Ishikawa (cell line): ENCODE measurements around the gene GLIS1.

ENCODE experiments used
- CEBPB ChIP-seq: IDR thresholded peaks from 2 replicates; pipeline ENCODE4 v1.6.1; 2012
- CREB1 ChIP-seq: IDR thresholded peaks from 2 replicates; pipeline ENCODE4 v1.6.1; 2012; ENCODE audit warnings: low read depth
- EGR1 ChIP-seq: IDR thresholded peaks from 2 replicates; pipeline ENCODE4 v1.6.1; 2012
- EP300 ChIP-seq: IDR thresholded peaks from 2 replicates; pipeline ENCODE4 v1.6.1; 2012; ENCODE audit warnings: borderline replicate concordance
- FOXM1 ChIP-seq: IDR thresholded peaks from 2 replicates; pipeline ENCODE4 v1.6.1; 2012; ENCODE audit warnings: low read depth, borderline replicate concordance
- NFIC ChIP-seq: IDR thresholded peaks from 2 replicates; pipeline ENCODE4 v1.6.1; 2012
- RAD21 ChIP-seq: IDR thresholded peaks from 2 replicates; pipeline ENCODE4 v1.6.1; 2012; ENCODE audit warnings: low read depth
- REST ChIP-seq: IDR thresholded peaks from 2 replicates; pipeline ENCODE4 v1.6.1; 2012; ENCODE audit warnings: low read depth, mild to moderate bottlenecking
- TAF1 ChIP-seq: IDR thresholded peaks from 2 replicates; pipeline ENCODE4 v1.6.1; 2012; ENCODE audit warnings: low read depth, mild to moderate bottlenecking
- TCF12 ChIP-seq: IDR thresholded peaks from 2 replicates; pipeline ENCODE4 v1.6.1; 2012; ENCODE audit warnings: low read depth
- TEAD4 ChIP-seq: IDR thresholded peaks from 2 replicates; pipeline ENCODE4 v1.6.1; 2012
- USF1 ChIP-seq: IDR thresholded peaks from 2 replicates; pipeline ENCODE4 v1.6.1; 2012
- YY1 ChIP-seq: IDR thresholded peaks from 2 replicates; pipeline ENCODE4 v1.6.1; 2012; ENCODE audit warnings: low read depth
- ZBTB7A ChIP-seq: IDR thresholded peaks from 2 replicates; pipeline ENCODE4 v1.6.1; 2012; ENCODE audit warnings: low read depth
- TF ChIP-seq, protein P1 (sequence below): IDR thresholded peaks from 2 replicates; pipeline ENCODE4 v1.6.1; 2012

Gene GLIS1

DNA sequence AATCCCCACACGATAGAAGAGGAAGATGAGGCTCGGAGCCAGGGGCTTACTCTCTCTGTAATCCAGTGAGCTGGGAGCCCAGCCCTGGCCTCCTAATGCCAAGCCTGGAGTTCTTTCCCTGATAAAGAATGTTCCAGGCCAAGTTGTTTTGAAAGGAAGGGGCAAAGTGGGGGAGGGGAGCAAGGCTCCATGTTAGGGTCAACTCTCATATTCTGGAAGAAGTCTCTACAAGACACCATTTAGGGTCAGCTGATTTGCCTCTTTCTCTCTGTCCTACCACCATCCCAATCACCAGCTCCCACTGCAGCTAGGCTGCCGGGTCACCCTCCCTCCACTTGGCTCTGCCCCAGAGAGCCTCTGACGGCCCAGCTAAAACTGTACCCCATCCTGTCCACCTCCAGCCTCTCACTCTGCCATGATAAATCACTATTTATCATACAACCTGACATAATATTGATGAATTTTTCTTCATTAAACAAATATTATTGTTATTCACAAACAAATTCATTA is 95.0 kb downstream of the GLIS1 start:
- TF ChIP-seq REST (no peak), TCF12 (no peak), NFIC (no peak), EP300 (no peak), CEBPB (no peak), YY1 (no peak), FOXM1 (no peak), USF1 (no peak), CREB1 (no peak), ZBTB7A (no peak), EGR1 (no peak), RAD21 (no peak), TAF1 (no peak), TEAD4 (no peak)
- TF ChIP-seq, protein P1, sequence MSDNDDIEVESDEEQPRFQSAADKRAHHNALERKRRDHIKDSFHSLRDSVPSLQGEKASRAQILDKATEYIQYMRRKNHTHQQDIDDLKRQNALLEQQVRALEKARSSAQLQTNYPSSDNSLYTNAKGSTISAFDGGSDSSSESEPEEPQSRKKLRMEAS = no peak

GRCh38 chr1:53643041-53643880 is 95.7 kb downstream of the GLIS1 start:
- TF ChIP-seq REST (no peak), TCF12 (no peak), NFIC (no peak), CREB1 (no peak), FOXM1 (no peak), TAF1 (no peak), EP300 (no peak), CEBPB (no peak), USF1 (no peak), EGR1 (no peak), ZBTB7A (no peak), YY1 (no peak), RAD21 (no peak), TEAD4 (no peak)
- TF ChIP-seq, protein P1 = no peak

DNA sequence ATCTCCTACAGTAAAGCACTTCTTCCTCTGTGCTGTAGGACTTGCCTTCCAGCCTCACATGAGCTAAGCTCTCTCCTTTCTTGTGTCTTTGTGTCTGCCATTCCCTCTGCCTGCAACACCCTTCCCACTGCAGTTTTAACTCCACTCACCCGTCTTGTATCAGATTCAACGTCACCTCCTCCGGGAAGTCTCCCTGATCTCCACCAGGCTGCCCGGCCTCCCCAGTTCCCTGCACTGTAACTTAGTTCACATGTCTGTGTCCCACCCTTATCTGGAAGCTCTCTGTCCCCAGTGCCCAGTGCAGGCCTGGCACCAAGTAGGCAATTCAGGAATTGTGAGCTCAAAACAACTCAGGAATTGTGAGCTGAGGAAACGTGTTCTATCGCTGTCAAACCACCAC is 96.4 kb downstream of the GLIS1 start:
- TF ChIP-seq NFIC (no peak), FOXM1 (no peak), EP300 (no peak), TAF1 (no peak), TCF12 (no peak), CREB1 (no peak), CEBPB (no peak), USF1 (no peak), ZBTB7A (no peak), EGR1 (no peak), REST (no peak), RAD21 (no peak), TEAD4 (no peak)
- TF ChIP-seq, protein P1 = no peak
